GM19025 (cell line): ENCODE measurements around the gene TMEM61.

Experiments used
- ATAC-seq: cut with Tn5 transposase; IDR thresholded peaks from one replicate; pipeline ENCODE4 v1.9.1; 2021; ENCODE audit warnings: mild to moderate bottlenecking, low read depth, moderate library complexity; ENCODE audit not compliant: unreplicated experiment

TMEM61 gene

DNA sequence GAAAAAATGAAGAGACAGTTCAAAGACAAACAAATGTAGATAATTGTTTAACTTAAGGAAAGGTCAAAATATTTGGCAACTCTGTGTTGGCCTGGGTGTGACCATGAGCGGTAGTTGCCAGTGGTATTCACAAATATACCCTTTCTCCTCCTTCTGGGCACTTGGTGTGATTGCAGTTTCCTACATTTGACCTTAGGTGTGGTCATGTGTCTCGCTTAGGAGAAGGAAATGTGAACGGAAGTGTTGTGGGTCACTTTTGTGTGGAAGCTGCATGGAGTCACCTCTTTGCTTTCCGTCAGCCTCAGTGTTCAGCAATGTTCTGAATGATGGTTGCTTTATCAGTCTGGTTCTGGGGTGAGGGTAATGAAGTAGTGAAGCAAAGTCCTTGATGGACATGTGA, 55.5 kb downstream of the TMEM61 start:
- ATAC-seq, result no peak

- ATAC-seq, result no peak
These were observed 57.5 kb downstream of the TMEM61 start for GRCh38 chr1:55037733-55038551.

- no peak for ATAC-seq
These were observed 58.1 kb downstream of the TMEM61 start for GRCh38 chr1:55038552-55038838.

DNA sequence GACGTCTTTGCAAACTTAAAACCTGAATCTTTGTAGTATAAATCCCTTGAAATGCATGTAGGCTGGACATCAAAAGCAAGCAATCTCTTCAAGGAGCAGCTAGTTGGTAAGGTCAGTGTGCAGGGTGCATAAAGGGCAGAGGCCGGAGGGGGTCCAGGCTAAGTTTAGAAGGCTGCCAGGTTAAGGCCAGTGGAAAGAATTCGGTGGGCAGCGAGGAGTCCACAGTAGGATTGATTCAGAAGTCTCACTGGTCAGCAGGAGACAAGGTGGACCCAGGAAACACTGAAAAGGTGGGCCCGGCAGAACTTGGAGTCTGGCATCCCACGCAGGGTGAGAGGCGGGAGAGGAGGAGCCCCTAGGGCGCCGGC, 58.5 kb downstream of the TMEM61 start:
- no peak for ATAC-seq

DNA sequence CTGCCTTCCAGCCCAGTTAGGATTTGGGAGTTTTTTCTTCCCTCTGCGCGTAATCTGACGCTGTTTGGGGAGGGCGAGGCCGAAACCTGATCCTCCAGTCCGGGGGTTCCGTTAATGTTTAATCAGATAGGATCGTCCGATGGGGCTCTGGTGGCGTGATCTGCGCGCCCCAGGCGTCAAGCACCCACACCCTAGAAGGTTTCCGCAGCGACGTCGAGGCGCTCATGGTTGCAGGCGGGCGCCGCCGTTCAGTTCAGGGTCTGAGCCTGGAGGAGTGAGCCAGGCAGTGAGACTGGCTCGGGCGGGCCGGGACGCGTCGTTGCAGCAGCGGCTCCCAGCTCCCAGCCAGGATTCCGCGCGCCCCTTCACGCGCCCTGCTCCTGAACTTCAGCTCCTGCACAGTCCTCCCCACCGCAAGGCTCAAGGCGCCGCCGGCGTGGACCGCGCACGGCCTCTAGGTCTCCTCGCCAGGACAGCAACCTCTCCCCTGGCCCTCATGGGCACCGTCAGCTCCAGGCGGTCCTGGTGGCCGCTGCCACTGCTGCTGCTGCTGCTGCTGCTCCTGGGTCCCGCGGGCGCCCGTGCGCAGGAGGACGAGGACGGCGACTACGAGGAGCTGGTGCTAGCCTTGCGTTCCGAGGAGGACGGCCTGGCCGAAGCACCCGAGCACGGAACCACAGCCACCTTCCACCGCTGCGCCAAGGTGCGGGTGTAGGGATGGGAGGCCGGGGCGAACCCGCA, 59.1 kb downstream of the TMEM61 start, which contains the start of gene PCSK9:
TSS of gene PCSK9 (plus strand) at position 207 of the 741 bp plus-strand sequence. CDS start at position 497, 290 bp downstream.
- no peak for ATAC-seq

GRCh38 chr1:55040083-55040932, 59.9 kb downstream of the TMEM61 start:
- ATAC-seq, result no peak

- no peak for ATAC-seq
These were observed 60.6 kb downstream of the TMEM61 start for GRCh38 chr1:55040933-55041494.

DNA sequence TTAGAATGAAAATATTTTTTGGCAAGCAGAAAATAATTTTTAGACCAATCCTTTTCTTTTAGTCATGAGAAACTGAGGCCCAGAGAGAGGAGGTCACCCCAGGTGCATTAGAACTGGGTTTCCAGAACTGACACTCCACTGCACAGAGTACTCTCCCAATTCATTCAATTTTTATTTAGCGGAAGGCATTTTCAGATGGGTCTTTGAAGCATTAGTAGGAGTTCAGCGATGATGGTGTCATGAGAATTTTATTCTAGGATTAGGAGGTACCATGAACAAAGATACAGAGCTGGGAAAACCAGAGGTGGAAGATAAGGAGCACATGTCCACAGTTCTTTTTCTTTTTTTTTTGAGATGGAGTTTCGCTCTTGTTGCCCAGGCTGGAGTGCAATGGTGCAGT, 61.2 kb downstream of the TMEM61 start:
- no peak for ATAC-seq
